Fibroblast of skin of left biceps (primary cell): ENCODE measurements around the gene NOL4L.
"Not testable (repeated sequence)": the region's sequence is repeated elsewhere in the genome, so short reads cannot be mapped to it uniquely, and the experiment has no call there.

Source experiments
- DNase-seq, 2 experiments: peaks; one replicate each; pipeline ENCODE4 v3.0.0-alpha.2; 2013; ENCODE audit warnings: low read depth in 2 of 2

NOL4L gene

DNA sequence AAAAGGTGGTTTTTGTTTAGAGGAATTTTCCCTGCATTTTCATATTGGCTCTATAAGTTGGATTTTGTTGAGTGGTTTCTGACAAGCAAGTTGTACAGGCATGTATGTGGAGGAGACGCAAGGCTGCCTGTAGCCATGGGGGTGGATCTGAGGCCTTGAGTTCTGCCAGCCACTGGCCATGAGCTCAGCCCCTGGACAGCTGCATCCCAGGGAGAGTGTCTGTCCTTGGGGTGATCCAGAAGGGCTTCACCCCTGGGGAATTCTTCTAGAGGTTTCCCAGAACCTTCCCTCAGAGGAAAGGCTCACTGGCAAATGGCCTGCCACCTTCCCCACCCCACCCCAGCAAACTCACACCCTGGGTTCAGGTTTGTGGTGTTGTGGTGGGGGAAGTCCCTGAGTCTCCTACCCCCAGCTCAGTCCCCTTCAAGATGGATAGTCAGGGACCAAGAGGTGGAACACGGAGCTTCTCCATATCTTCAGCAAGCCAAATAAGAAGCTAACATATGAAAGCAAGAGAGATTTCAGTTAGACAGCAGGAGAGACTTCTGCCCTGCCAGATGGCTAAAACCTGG, 11.6 kb upstream of the NOL4L start:
- DNase-seq, result no peak

DNA sequence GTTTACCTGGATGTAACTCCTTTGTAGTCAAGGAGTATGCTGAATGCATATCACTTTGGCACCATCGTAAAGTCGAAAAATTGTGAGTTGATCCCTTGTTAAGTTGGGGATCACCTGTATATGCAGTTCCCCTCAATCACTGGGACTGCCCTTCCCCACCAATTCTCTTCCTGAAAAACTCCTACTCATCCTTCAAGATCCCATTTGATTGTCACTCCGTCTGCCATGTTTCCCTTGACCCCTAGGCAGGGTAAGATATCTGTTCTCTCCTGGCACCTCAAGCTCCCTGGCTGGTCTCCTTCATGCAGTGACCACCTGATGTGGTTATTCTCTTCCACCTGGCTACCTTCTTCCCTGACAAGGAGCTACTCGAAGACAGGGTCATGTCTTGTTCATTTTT, 10.0 kb upstream of the NOL4L start:
- DNase-seq, result no peak

GRCh38 chr20:32594669-32595068, 9.5 kb upstream of the NOL4L start:
- DNase-seq, result not testable (repeated sequence)

- DNase-seq, result no peak
Observed at GRCh38 chr20:32594204-32594603, 9.1 kb upstream of the NOL4L start.

DNA sequence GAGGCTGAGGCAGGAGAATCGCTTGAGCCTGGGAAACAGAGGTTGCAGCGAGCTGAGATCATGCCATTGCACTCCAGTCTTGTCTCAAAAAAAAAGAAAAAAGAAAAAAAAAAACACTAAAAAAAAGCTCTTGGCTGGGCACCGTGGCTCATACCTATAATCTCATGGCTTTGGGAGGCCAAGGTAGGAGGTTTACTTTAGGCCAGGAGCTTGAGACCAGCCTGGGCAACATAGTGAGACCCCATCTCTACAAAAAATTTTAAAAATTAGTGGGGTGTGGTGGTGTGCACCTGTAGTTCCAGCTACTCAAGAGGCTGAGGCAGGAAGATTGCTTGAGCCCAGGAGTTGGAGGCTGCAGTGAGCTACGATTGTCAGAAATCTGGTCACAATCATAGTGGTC, 7.5 kb upstream of the NOL4L start:
- not testable (repeated sequence) for DNase-seq

DNA sequence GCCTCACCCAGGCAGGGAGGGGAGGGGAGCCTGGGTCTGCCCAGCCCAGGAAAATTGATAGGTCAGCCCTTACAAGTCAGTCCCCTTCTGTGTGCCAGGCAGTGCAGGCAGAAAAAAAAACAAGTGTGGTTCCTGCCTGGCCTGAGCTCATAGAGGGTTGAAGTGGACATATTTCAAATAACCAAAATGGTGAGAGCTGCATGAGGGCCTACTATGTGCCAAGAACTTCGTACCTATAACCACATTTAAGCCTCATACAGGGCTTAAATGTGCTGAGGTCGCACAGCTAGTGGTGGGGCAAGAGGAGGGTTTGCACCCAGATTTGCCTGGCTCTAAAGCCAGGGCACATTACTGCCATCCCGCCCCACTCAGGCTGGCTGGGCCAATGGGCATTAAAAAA, 6.9 kb upstream of the NOL4L start:
- DNase-seq, result no peak

GRCh38 chr20:32589769-32590168, 4.6 kb upstream of the NOL4L start:
- no peak for DNase-seq

DNA sequence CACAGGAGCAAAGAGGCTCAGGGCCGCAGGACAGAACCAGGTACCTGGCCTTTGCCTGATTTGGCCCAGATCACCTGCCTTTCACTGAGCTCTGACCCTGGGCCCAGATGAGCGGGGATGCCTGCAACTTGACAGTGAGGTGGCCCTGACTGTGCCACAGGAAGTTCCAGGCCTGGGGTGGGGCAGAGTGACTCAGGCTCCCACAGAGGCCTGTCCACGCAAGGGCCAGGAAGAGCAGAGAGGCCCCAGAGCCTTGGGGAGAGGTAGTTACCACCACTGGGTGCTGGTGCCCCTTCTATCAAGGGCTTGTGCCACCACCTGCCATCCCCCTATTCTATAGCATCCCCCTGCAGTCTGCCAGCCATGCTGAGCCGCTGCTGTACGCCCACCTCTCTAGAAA, 4.1 kb upstream of the NOL4L start:
- DNase-seq, result no peak

DNA sequence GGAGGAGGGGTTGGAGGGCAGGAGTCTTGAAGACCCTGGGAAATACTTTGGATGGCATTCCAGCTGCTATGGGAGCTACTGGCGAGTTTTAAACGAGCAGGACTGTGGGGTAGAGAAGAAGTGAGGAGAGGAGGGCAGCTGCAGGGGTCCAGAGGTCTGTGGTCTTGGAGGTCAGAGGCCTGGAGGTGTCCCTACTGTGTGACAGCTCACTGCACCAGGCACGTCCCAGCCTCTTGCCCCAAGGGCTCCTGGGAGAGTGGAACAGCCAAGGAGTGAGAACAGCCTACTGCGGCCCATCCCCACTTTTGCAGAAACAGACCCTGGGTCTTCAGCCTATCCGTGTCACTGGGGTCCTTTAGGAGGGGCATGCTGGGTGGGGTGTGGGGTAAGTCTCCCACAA, 2.9 kb upstream of the NOL4L start:
- DNase-seq, result no peak

DNA sequence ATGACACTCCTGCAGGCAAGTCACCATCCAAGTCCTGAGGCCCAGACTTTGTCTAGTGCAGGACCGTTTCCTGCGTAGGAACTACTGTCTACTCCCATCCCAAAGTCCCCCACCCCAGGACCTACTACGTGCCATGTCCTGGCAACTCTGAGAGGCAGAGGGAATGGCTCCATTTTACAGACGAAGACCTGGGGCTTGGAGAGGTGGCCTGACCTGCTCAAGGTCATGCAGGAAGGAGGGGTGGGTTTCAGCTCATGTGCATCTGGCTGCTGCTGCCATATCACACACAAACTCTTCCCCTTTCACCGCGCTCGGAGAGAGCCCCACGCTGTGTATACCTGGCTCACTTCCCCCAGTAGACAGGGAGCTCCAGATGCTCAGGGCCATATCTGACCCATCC, 1.2 kb upstream of the NOL4L start:
- DNase-seq, result no peak

- DNase-seq, result no peak
Observed at GRCh38 chr20:32585586-32586127, 524 bp upstream of the NOL4L start.

DNA sequence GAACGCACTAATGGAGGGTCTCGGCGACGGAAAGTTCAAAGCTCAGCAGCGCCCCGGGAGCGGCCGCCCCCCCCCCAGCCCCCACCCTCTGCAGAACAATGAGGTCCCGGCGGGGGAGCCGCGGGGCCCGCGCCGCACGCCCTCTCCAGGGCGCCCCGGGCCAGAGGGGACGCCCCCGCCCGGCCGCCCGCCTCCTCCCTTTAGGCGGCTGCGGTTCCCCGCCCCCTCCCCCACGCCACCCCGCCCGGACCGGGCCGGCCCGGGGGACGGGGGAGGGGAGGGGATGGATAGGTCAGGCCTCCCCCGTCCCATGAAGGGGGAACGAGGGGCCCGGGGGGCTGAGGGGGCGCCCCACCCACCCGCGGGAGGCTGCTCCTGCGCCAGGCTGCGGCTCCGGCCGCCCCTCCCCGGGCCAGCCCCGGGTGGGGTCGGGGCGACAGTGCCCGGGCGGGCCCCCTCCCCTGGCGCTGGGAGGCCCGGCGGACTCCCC, 1.5 kb downstream of the NOL4L start:
- no peak for DNase-seq

DNA sequence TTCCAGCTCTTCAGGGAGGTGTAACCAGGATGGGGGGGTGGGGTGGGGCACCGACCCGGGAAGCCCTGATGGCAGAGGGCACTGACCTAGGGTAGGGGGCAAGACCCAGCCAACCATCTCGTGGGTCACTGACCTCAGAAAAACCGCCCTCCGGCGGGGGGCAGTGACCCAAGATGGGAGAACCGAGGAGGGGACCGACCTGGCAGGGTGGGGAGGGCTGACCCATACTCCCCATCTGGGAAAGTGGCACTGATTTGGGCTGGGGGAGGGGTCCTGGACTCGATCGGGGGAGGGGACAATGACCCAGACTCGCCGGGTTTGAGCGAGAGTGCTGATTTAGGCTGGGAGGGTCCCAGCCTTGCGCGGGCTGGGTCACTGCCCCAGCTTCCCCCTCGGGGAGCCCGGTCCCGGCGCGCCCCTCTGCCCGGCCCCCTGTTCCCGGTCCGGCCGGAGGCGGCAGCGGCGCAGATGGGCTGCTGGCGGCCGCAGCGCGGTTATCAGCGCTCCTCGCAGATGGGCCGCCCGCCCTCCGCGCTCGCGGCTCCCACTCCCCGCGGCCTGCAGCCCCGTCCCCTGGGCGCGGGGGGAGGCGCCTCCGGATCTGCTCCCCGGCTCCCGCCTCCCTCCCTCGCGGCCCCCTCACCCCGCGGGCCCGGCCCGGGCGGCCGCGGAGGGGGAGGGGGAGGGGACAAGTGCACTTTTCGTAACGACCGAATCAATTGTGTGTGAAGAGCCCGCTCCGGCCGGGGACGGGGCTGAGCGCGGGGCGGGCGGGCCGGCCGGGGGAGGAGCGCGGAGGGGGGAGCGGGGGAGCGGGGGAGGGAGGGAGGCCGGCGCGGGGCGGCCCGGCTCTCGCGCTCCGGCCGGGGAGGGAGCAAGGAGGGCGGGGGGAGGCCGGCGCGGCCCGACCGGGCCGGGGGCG, 2.2 kb downstream of the NOL4L start:
- DNase-seq, result no peak

DNA sequence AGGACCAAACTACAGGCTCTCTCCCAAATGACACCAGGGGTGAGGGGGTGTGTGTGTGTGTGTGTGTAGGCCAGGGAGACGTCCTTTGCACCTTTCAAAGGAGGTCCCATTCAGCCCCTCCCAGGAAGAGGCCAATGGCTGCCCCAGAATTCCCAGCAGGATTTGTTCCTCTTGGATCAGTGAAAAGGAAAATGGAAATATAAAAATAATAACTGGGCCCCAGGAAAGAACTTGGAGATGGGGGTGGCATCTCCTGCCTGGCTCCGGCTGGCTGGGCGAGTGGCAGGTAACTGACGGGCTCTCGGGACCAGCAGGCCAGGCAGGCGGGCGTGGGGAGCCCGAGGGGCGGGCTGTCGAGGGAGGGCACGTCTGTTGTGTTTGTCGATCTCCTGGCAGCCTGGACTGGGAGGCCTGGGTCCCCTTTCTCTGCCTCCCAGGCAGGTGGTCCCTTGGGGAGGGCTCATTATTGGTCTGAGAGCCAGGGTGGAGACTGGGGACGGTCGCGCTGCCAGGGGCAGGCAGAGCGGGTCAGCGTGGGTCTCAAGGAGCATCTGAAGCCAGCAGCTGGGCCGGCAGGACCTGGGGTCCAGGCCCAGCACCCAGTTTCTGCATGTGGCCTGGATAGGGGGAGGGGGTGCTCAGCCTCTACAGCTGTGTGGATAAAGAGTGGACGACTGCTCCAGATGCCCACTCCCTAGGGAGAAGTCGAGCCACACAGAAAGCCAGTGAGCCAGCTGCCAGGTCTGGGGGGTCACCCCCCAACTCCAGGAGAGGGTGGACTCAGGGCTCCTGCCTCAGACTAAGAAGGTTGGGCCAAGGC, 3.1 kb downstream of the NOL4L start:
- DNase-seq, result no peak

DNA sequence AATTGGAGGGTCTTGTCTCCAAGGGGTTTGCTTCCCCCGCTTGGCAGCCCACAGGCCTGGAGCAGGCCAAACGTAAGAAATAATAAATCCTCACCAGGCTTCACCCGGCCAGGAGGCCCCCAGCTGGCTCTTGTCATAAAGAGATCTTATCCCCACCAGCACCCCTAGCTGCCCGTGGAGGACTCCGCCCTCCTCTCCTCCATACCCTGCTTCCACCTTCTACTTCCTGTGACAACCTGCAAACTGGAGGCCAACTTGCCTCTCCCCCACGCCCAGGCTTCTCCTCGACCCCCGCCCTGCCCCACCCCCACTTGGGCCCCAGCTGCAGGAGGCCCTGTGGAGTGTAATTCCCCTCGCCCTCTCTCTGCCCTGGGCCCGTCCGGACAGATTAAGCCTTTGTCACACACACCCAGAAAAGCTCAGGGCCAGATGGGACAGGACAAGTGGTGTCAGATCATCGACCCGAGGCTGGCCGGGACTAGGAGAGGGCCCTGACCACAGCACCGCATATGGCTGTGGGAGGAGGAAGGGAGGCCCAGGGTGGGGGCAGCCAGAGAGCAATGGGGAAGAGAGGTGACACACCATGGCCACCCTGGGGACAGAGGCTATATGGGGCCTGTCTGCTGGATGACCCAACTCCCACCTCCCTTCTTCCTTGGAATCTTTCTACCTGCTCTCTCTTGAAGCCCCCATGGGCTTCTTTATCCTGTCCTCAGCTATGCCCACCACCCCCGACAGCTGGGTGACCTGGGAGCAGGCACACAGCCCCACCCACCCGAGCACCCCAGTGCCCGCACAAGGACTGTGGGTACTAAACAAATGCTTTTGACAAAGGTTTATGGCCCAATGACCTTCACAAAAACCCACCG, 3.9 kb downstream of the NOL4L start:
- no peak for DNase-seq

DNA sequence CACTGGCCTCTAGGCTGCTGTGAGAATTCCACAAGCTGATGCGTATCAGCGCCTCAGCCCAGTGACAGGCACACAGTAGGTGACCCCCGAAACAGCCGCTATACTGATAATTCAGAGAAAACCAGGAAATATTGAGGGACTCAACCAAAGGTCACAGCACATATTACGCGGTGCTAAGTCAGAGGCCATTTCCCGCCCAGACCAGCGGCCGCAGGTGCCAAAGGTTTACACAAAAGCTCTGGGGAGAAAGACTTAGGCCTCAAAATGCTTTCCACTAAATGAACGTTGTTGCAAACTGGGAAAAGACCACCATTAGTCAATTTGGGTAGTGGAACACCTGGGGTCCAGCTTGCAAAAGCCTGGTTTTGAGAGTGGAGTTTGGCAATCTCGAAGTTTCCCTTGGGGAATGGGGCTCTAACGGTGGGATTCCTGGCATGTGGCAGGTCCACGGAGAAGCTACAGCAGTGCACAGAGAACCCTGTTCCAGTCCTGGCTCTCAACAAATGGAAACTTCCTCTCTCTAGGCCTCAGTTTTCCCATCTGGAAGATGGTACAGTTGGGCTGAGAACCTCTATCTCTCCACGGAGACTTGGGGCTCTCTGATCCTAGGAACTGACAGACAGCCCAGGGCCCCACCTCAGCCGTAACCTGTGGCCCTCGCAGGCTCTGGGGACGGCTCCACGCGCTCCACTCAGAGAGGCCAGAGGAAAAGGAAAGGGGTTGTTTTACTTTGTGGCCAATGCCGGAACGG, 4.7 kb downstream of the NOL4L start:
- DNase-seq, result no peak

GRCh38 chr20:32578840-32579390, 6.2 kb downstream of the NOL4L start:
- DNase-seq, result no peak

DNA sequence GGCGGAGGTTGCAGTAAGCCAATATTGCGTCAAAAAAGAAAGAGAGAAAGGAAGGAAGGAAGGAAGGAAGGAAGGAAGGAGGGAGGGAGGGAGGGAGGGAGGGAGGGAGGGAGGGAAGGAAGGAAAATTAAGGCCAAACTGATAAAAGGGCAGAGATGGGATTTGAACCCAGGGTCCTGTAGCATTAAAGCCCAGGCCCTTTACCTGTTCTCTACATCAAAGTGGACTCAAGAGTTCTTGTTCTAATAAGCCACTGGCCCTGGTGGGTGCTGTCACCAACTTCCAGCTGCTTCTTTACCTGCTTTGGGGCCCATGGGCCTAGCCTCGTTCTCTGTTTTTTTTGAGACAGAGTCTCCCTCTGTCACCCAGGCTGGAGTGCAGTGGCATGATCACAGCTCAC, 7.1 kb downstream of the NOL4L start:
- not testable (repeated sequence) for DNase-seq

- DNase-seq, result no peak
Observed at GRCh38 chr20:32577657-32578056, 7.5 kb downstream of the NOL4L start.

GRCh38 chr20:32577023-32577422, 8.1 kb downstream of the NOL4L start:
- no peak for DNase-seq
